PC-9 (cell line): ENCODE results near the gene MBNL1.

Source experiments
- EZH2 ChIP-seq: fragments of 200-600 bp; sonication (generic); IDR thresholded peaks from 2 replicates; pipeline ENCODE4 v1.8.0; 2017; ENCODE audit warnings: antibody characterized with exemption, low read depth
- TF ChIP-seq, protein P1 (sequence below): fragments of 200-600 bp; sonication (generic); conservative IDR thresholded peaks from 2 replicates; pipeline ENCODE4 v1.6.1; 2017; ENCODE audit warnings: mixed run types, antibody characterized with exemption, mild to moderate bottlenecking, moderate library complexity

DNA sequence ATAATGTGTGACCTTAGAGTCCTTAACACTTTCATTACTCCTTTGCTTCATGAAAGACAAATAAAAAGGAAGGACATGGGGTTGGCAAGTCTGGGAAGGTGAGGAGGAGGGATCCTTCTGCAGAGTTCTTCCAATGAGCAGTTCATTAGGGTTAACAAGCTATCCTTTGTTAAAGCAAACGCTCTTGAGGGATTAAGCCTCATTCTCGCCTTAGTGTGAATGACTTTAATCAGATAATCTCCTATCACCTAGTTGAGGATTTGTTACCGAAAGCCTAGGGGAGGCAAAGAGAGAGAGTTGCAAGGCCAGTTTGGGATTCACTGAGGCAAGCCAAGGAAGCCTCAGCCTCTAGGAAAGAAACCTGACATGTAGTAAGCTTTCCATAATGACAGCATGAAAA, 7.4 kb upstream of the MBNL1 start:
- TF ChIP-seq, protein P1, sequence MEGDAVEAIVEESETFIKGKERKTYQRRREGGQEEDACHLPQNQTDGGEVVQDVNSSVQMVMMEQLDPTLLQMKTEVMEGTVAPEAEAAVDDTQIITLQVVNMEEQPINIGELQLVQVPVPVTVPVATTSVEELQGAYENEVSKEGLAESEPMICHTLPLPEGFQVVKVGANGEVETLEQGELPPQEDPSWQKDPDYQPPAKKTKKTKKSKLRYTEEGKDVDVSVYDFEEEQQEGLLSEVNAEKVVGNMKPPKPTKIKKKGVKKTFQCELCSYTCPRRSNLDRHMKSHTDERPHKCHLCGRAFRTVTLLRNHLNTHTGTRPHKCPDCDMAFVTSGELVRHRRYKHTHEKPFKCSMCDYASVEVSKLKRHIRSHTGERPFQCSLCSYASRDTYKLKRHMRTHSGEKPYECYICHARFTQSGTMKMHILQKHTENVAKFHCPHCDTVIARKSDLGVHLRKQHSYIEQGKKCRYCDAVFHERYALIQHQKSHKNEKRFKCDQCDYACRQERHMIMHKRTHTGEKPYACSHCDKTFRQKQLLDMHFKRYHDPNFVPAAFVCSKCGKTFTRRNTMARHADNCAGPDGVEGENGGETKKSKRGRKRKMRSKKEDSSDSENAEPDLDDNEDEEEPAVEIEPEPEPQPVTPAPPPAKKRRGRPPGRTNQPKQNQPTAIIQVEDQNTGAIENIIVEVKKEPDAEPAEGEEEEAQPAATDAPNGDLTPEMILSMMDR = no peak
- no peak for TF ChIP-seq EZH2
